H1 (cell line): Measurements from ENCODE around the gene TEAD1. TPM values are rescaled to one million over a fixed set of nuclear protein-coding genes. Genes with fewer than 3 reads are reported as not detected.

Source experiments
- CTCF ChIA-PET: fragments of 300-600 bp; sonication (Branson Sonifier 250); formaldehyde crosslinking; loops from one replicate; lab custom pipeline; 2021; ENCODE audit not compliant: partially characterized antibody; lab: Charles Lee
- POLR2A ChIA-PET: fragments of 300-600 bp; sonication (Branson Sonifier 250); formaldehyde crosslinking; loops from one replicate; lab custom pipeline; 2021; ENCODE audit warnings: inconsistent platforms; ENCODE audit not compliant: partially characterized antibody; lab: Charles Lee
- DNase-seq, 2 experiments: peaks; one replicate each; pipeline versions ENCODE4 v3.0.0 to v3.0.0-alpha.2; 2010 to 2022; ENCODE audit warnings: low spot score in 2 of 2, low read depth in 1 of 2, mixed read lengths in 1 of 2
- FAIRE-seq: peaks from 2 replicates; lab custom pipeline; 2011; peaks lifted over from hg19 to GRCh38; lab: Jason Lieb, UNC
- H2AFZ ChIP-seq: 2 replicates; pipeline ENCODE4 v1.8.1; 2012; ENCODE audit warnings: low read length, inconsistent platforms
- H2AK5ac ChIP-seq: 2 replicates; pipeline ENCODE4 v1.6.1; 2013; ENCODE audit warnings: low read depth, low read length
- H2BK120ac ChIP-seq: replicated peaks from 2 replicates; pipeline ENCODE3; 2013; ENCODE audit warnings: low read depth, low read length, inconsistent platforms
- H2BK12ac ChIP-seq: 2 replicates; pipeline ENCODE4 v1.6.1; 2013; ENCODE audit warnings: low read depth, low read length
- H2BK15ac ChIP-seq: 2 replicates; pipeline ENCODE4 v1.6.1; 2013; ENCODE audit warnings: low read length
- H2BK20ac ChIP-seq: 2 replicates; pipeline ENCODE4 v1.6.1; 2013; ENCODE audit warnings: low read length
- H2BK5ac ChIP-seq: 2 replicates; pipeline ENCODE4 v1.6.1; 2013; ENCODE audit warnings: low read depth, low read length
- H3K14ac ChIP-seq: 2 replicates; pipeline ENCODE4 v1.6.1; 2013; ENCODE audit warnings: inconsistent platforms; ENCODE audit not compliant: insufficient read length
- H3K18ac ChIP-seq: 2 replicates; pipeline ENCODE4 v1.6.1; 2013; ENCODE audit warnings: low read length; ENCODE audit errors: extremely low read depth
- H3K23ac ChIP-seq: 2 replicates; pipeline ENCODE4 v1.6.1; 2013; ENCODE audit warnings: inconsistent platforms; ENCODE audit not compliant: insufficient read length
- H3K23me2 ChIP-seq: 2 replicates; pipeline ENCODE4 v1.6.1; 2013; ENCODE audit warnings: low read depth, low read length
- H3K27ac ChIP-seq: 2 replicates; pipeline ENCODE4 v1.6.1; 2011; ENCODE audit warnings: low read depth, low read length, inconsistent platforms
- H3K27me3 ChIP-seq, 4 experiments: replicated peaks in 1 of 4; 1 replicate in 1 of 4; 2 replicates in 3 of 4; pipeline versions ENCODE4 v1.6.1 to v1.8.1; 2011 to 2013; ENCODE audit warnings: low read length in 3 of 4, mild to moderate bottlenecking in 3 of 4, inconsistent platforms in 2 of 4, mixed read lengths in 2 of 4, moderate library complexity in 1 of 4; ENCODE audit not compliant: control insufficient read depth in 3 of 4, insufficient read depth in 3 of 4; ENCODE audit errors: extremely low read depth in 1 of 4
- H3K36me3 ChIP-seq, 4 experiments: 2 replicates each; pipeline versions ENCODE4 v1.6.1 to v1.8.1; 2011 to 2013; ENCODE audit warnings: mild to moderate bottlenecking in 4 of 4, low read length in 3 of 4, moderate library complexity in 2 of 4, control low read depth in 1 of 4, inconsistent platforms in 1 of 4; ENCODE audit not compliant: insufficient read depth in 4 of 4, control insufficient read depth in 2 of 4
- H3K4ac ChIP-seq: replicated peaks from 2 replicates; pipeline ENCODE3; 2013; ENCODE audit warnings: low read length, low read depth, mixed read lengths, inconsistent platforms; ENCODE audit not compliant: insufficient read length
- H3K4me1 ChIP-seq, 4 experiments: replicated peaks in 1 of 4; 1 replicate in 1 of 4; 2 replicates in 3 of 4; pipeline versions ENCODE4 v1.6.1 to v1.8.1; 2011 to 2013; ENCODE audit warnings: low read length in 3 of 4, inconsistent platforms in 2 of 4, mixed read lengths in 1 of 4; ENCODE audit not compliant: insufficient read depth in 4 of 4, control insufficient read depth in 3 of 4
- H3K4me2 ChIP-seq, 2 experiments: 2 replicates each; pipeline versions ENCODE4 v1.6.1 to v1.8.1; 2011 to 2013; ENCODE audit warnings: low read depth in 2 of 2, low read length in 2 of 2, control low read depth in 1 of 2, inconsistent platforms in 1 of 2, mild to moderate bottlenecking in 1 of 2; ENCODE audit not compliant: insufficient read depth in 1 of 2
- H3K4me3 ChIP-seq, 4 experiments: fragments of 200-600, 300-600 bp in 1 of 4; sonication (generic), shearing (Covaris generic), sonication (Bioruptor Twin) in 1 of 4; 2 replicates each; pipeline versions ENCODE4 v1.5.1 to v1.8.1; 2011 to 2016; ENCODE audit warnings: low read length in 4 of 4, low read depth in 3 of 4, control low read depth in 2 of 4, inconsistent platforms in 2 of 4, mild to moderate bottlenecking in 2 of 4, mixed read lengths in 1 of 4, moderate library complexity in 1 of 4; ENCODE audit not compliant: insufficient read depth in 2 of 4; ENCODE audit errors: extremely low read depth in 1 of 4
- H3K56ac ChIP-seq: replicated peaks from 2 replicates; pipeline ENCODE3; 2013; ENCODE audit warnings: low read depth, mild to moderate bottlenecking, mixed read lengths, low read length, inconsistent platforms; ENCODE audit not compliant: insufficient read length
- H3K79me1 ChIP-seq: 2 replicates; pipeline ENCODE4 v1.6.1; 2013; ENCODE audit warnings: low read depth, low read length, control low read depth
- H3K79me2 ChIP-seq, 2 experiments: 2 replicates each; pipeline versions ENCODE4 v1.6.1 to v1.8.1; 2012 to 2013; ENCODE audit warnings: low read length in 2 of 2, mild to moderate bottlenecking in 2 of 2, inconsistent platforms in 1 of 2; ENCODE audit not compliant: insufficient read depth in 2 of 2, control insufficient read depth in 1 of 2
- H3K9ac ChIP-seq, 4 experiments: replicated peaks in 1 of 4; 1 replicate in 1 of 4; 2 replicates in 3 of 4; pipeline versions ENCODE4 v1.6.1 to v1.8.1; 2011 to 2013; ENCODE audit warnings: low read depth in 3 of 4, low read length in 3 of 4, control low read depth in 2 of 4, mild to moderate bottlenecking in 2 of 4, moderate library complexity in 2 of 4, inconsistent platforms in 1 of 4; ENCODE audit errors: extremely low read depth in 1 of 4
- H3K9me3 ChIP-seq, 2 experiments: 2 replicates each; pipeline versions ENCODE4 v1.6.1 to v1.8.1; 2012 to 2013; ENCODE audit warnings: mild to moderate bottlenecking in 2 of 2, moderate library complexity in 2 of 2, control low read depth in 1 of 2, inconsistent platforms in 1 of 2, low read depth in 1 of 2, low read length in 1 of 2, mixed read lengths in 1 of 2; ENCODE audit not compliant: insufficient read depth in 2 of 2
- H4K20me1 ChIP-seq, 2 experiments: replicated peaks in 1 of 2; 2 replicates each; pipeline versions ENCODE3 to v1.8.1; 2011 to 2013; ENCODE audit warnings: inconsistent platforms in 2 of 2, low read length in 2 of 2, mild to moderate bottlenecking in 1 of 2; ENCODE audit not compliant: insufficient read depth in 2 of 2, control insufficient read depth in 1 of 2
- H4K5ac ChIP-seq: 2 replicates; pipeline ENCODE4 v1.6.1; 2013; ENCODE audit warnings: low read length, low read depth, mixed read lengths, inconsistent platforms; ENCODE audit not compliant: insufficient read length
- H4K8ac ChIP-seq: 2 replicates; pipeline ENCODE4 v1.8.0; 2013; ENCODE audit warnings: mild to moderate bottlenecking, moderate library complexity, low read length, inconsistent platforms; ENCODE audit not compliant: insufficient read depth; ENCODE audit errors: extremely low read depth
- H4K91ac ChIP-seq: replicated peaks from 2 replicates; pipeline ENCODE3; 2013; ENCODE audit warnings: low read length, mixed read lengths, inconsistent platforms; ENCODE audit not compliant: insufficient read length
- CBX8 ChIP-seq: fragments of 300-800, 300-1000 bp; sonication (generic); IDR thresholded peaks from 2 replicates; pipeline ENCODE4 v1.7.1; 2016; ENCODE audit warnings: low read depth, low read length, borderline replicate concordance
- CREB1 ChIP-seq: IDR thresholded peaks from 2 replicates; pipeline ENCODE4 v1.6.1; 2012; ENCODE audit warnings: inconsistent platforms
- HDAC2 ChIP-seq, 2 experiments: fragments of 300-600 bp in 1 of 2; sonication (generic) in 1 of 2; IDR thresholded peaks; 2 replicates each; pipeline ENCODE4 v1.6.1; 2011 to 2012; ENCODE audit warnings: low read depth in 2 of 2, low read length in 2 of 2, mild to moderate bottlenecking in 2 of 2, moderate library complexity in 2 of 2, borderline replicate concordance in 1 of 2, inconsistent platforms in 1 of 2
- KDM5A ChIP-seq: fragments of 200-600 bp; IDR thresholded peaks from 2 replicates; pipeline ENCODE4 v1.7.1; 2012; ENCODE audit warnings: mild to moderate bottlenecking, low read length, inconsistent platforms, mixed read lengths
- POU5F1 ChIP-seq: IDR thresholded peaks from 2 replicates; pipeline ENCODE4 v1.6.1; 2011; ENCODE audit warnings: low read depth, mild to moderate bottlenecking, low read length, moderate library complexity
- RFX5 ChIP-seq: IDR thresholded peaks from 2 replicates; pipeline ENCODE4 v1.6.1; 2011; ENCODE audit warnings: low read depth, low read length, improper control_type of control experiment, borderline replicate concordance
- RXRA ChIP-seq: IDR thresholded peaks from 2 replicates; pipeline ENCODE4 v1.6.1; 2011; ENCODE audit warnings: low read depth, mild to moderate bottlenecking, low read length, moderate library complexity; ENCODE audit not compliant: insufficient read depth
- SIRT6 ChIP-seq: IDR thresholded peaks from one replicate; pipeline ENCODE4 v1.7.1; 2012; ENCODE audit warnings: low read length, inconsistent platforms
- SP2 ChIP-seq: IDR thresholded peaks from 2 replicates; pipeline ENCODE4 v1.6.1; 2012; ENCODE audit warnings: mild to moderate bottlenecking, low read length, inconsistent platforms
- SP4 ChIP-seq: IDR thresholded peaks from 2 replicates; pipeline ENCODE4 v1.6.1; 2012; ENCODE audit warnings: low read length, inconsistent platforms
- WGBS, 2 experiments: shearing (Covaris generic) in 1 of 2; methylation state at CpG; one replicate each; pipeline versions ENCODE4 v1.1.6 to v1.1.7; 2013 to 2015; ENCODE audit warnings: low lambda C conversion rate in 2 of 2, mixed read lengths in 2 of 2, inconsistent platforms in 1 of 2, low coverage in 1 of 2, missing lambda C conversion rate in 1 of 2; ENCODE audit not compliant: insufficient replicate concordance in 2 of 2, insufficient coverage in 1 of 2, insufficient read length in 1 of 2; ENCODE audit errors: extremely low coverage in 1 of 2, missing lambda C conversion rate in 1 of 2; 5-methylcytosine and 5-hydroxymethylcytosine counted together
- polyA plus RNA-seq, 7 experiments: library from polyadenylated mRNA; depleted of rRNA in 3 of 7; stranded (reverse) in 5 of 7; unstranded in 2 of 7; fragments of >200 nt in 5 of 7; fragments of 200-250 nt in 2 of 7; gene quantifications; 1 replicate in 5 of 7; 2 replicates in 1 of 7; 4 replicates in 1 of 7; pipeline versions ENCODE4 v1.2.1 to v1.2.3, GENCODE V29; 2011 to 2013; ENCODE audit warnings: missing spikeins in 2 of 7, mixed read lengths in 2 of 7
- total RNA-seq: library from RNA; stranded (reverse); fragmentation: NEBNext Ultra II Directional; extraction: Animal tissue kit (Norgen Biotek cat#: 25700); gene quantifications from 2 replicates; pipeline ENCODE4 v1.2.1, GENCODE V29; 2021
- TF ChIP-seq, protein P1 (sequence below): IDR thresholded peaks from 2 replicates; pipeline ENCODE4 v1.6.1; 2012; ENCODE audit warnings: low read length, inconsistent platforms

Gene TEAD1
- total and polyA plus RNA-seq, 2 of the 8 experiments (the other 6 are each of a cell fraction or from before 2014, with no cell fraction given) = 15.6 to 67.4 TPM

GRCh38 chr11:12686246-12687060, 12.2 kb downstream of the TEAD1 start:
- Histone ChIP-seq H2BK5ac (no peak overlapping the region), H4K91ac (no peak overlapping the region), H2BK15ac (no peak overlapping the region), H3K4me1 (peaks cover 27 to 64% (median 47%) of the 10 kb centered on the region in 4 experiments), H3K18ac (no peak overlapping the region), H2AK5ac (no peak overlapping the region), H3K4me3 (no peak overlapping the region), H3K23ac (no peak overlapping the region), H3K27ac (no peak overlapping the region), H3K56ac (no peak overlapping the region), H3K9ac (no peak overlapping the region), H3K4me2 (peak overlapping the region in 1 of 2 experiments; percentile 67; a peak in 1 of 4 replicates), H4K8ac (no peak overlapping the region), H3K36me3 (no peaks in the 10 kb centered on the region), H2BK20ac (no peak overlapping the region), H4K20me1 (peaks cover 61 to 69% of the 10 kb centered on the region in 2 experiments), H3K23me2 (peaks cover 2% of the 10 kb centered on the region; the same call in 1 of the 2 replicates), H4K5ac (no peak overlapping the region), H3K27me3 (peaks cover 0 to 12% (median 10%) of the 10 kb centered on the region in 4 experiments; a peak in 5 of 7 replicates), H3K79me2 (peaks cover 15 to 98% of the 10 kb centered on the region in 2 experiments), H3K9me3 (no peaks in the 10 kb centered on the region), H2BK12ac (no peak overlapping the region), H3K14ac (no peak overlapping the region), H3K4ac (no peak overlapping the region), H3K79me1 (peaks cover 17% of the 10 kb centered on the region), H2AFZ (no peak overlapping the region), H2BK120ac (no peak overlapping the region)
- DNase-seq = no peak
- ChIA-PET POLR2A (interaction anchor here (1.5 kb wide), 1 partner anchor 8 kb away, joined by 5 read pairs; no protein-coding TSS in a partner anchor), CTCF (no interaction called here)
- 86% methylated on average over 2 of the region's 2 CpGs; no CpG with 5 or more reads in 1 of the 2 experiments for WGBS, 2 experiments
- FAIRE-seq = no peak
- TF ChIP-seq RFX5 (no peak), RXRA (no peak), SP4 (no peak), CREB1 (no peak), KDM5A (no peak), POU5F1 (no peak), HDAC2 (IDR thresholded peaks at IDR 0.05; ENCODE audit: borderline replicate concordance in 1 of 2, low read depth in 2 of 2, low read length in 2 of 2) (no peak), SIRT6 (no peak), SP2 (no peak), CBX8 (no peak)
- TF ChIP-seq, protein P1, sequence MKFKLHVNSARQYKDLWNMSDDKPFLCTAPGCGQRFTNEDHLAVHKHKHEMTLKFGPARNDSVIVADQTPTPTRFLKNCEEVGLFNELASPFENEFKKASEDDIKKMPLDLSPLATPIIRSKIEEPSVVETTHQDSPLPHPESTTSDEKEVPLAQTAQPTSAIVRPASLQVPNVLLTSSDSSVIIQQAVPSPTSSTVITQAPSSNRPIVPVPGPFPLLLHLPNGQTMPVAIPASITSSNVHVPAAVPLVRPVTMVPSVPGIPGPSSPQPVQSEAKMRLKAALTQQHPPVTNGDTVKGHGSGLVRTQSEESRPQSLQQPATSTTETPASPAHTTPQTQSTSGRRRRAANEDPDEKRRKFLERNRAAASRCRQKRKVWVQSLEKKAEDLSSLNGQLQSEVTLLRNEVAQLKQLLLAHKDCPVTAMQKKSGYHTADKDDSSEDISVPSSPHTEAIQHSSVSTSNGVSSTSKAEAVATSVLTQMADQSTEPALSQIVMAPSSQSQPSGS = no peak
